GM23248 (cell line): ENCODE measurements around the gene ELP5.

ENCODE experiments used
- EZH2 ChIP-seq: fragments of 200-600 bp; sonication (generic); IDR thresholded peaks from 2 replicates; pipeline ENCODE4 v1.6.1; 2018; ENCODE audit warnings: antibody characterized with exemption, mild to moderate bottlenecking; ENCODE audit not compliant: insufficient read depth, poor library complexity, severe bottlenecking
- EZH2phosphoT487 ChIP-seq: fragments of 200-600 bp; sonication (generic); IDR thresholded peaks from 2 replicates; pipeline ENCODE4 v1.6.1; 2018; ENCODE audit warnings: antibody characterized with exemption, moderate library complexity, mild to moderate bottlenecking, low read depth; ENCODE audit not compliant: insufficient read depth

GRCh38 chr17:7224110-7224509 lies 27.9 kb upstream of the ELP5 start:
- TF ChIP-seq EZH2 = no peak
- no peak for TF ChIP-seq EZH2phosphoT487
